Upper lobe of left lung (tissue), 4 donors: Measurements from ENCODE around the gene OR7D2.

Experiments used
- POLR2A ChIP-seq, 4 donors: fragments of 450-650 bp; IDR thresholded peaks; one replicate each; pipeline ENCODE4 v1.5.1; 2016 to 2017; ENCODE audit warnings: antibody characterized with exemption in 4 of 4, mild to moderate bottlenecking in 2 of 4
- POLR2AphosphoS5 ChIP-seq, 2 donors: sonication (generic); formaldehyde crosslinking; IDR thresholded peaks; one replicate each; pipeline ENCODE4 v1.5.1; 2017; ENCODE audit warnings: antibody characterized with exemption in 2 of 2
- TF ChIP-seq, protein P1 (sequence below), 6 experiments: fragments of 450-650 bp in 4 of 6; fragments of 200-600 bp in 2 of 6; sonication (generic) in 2 of 6; IDR thresholded peaks; one replicate each; pipeline ENCODE4 v1.5.1; 2016 to 2019; ENCODE audit warnings: antibody characterized with exemption in 6 of 6

GRCh38 chr19:9151367-9151766 is 27.4 kb upstream of the OR7D2 start:
- TF ChIP-seq, protein P1, sequence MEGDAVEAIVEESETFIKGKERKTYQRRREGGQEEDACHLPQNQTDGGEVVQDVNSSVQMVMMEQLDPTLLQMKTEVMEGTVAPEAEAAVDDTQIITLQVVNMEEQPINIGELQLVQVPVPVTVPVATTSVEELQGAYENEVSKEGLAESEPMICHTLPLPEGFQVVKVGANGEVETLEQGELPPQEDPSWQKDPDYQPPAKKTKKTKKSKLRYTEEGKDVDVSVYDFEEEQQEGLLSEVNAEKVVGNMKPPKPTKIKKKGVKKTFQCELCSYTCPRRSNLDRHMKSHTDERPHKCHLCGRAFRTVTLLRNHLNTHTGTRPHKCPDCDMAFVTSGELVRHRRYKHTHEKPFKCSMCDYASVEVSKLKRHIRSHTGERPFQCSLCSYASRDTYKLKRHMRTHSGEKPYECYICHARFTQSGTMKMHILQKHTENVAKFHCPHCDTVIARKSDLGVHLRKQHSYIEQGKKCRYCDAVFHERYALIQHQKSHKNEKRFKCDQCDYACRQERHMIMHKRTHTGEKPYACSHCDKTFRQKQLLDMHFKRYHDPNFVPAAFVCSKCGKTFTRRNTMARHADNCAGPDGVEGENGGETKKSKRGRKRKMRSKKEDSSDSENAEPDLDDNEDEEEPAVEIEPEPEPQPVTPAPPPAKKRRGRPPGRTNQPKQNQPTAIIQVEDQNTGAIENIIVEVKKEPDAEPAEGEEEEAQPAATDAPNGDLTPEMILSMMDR (IDR thresholded peaks at IDR 0.05) = no peak
- TF ChIP-seq POLR2A (IDR thresholded peaks at IDR 0.05) (no peak), POLR2AphosphoS5 (IDR thresholded peaks at IDR 0.05) (no peak)
